ENCODE measurements around the gene SNRK.

SNRK gene

DNA sequence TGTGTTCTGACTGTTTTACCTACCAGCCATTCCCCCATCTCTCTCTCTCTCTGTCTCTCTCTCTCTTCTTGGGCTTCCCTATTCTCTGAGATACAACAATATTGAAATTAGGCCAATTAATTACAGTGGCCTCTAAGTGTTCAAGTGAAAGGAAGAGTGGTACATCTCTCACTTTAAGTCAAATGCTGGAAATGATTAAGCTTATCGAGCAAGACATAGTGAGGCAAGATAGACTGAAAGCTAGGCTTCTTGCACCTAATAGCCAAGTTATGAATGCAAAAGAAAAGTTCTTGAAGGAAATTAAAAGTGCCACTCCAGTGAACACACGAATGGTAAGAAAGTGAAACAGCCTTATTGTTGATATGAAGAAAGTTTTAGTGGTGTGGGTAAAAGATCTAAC, 21.3 kb downstream of the SNRK start:
- DNase-seq (ENCODE audit: low spot score) (no peak), FAIRE-seq (no peak)

DNA sequence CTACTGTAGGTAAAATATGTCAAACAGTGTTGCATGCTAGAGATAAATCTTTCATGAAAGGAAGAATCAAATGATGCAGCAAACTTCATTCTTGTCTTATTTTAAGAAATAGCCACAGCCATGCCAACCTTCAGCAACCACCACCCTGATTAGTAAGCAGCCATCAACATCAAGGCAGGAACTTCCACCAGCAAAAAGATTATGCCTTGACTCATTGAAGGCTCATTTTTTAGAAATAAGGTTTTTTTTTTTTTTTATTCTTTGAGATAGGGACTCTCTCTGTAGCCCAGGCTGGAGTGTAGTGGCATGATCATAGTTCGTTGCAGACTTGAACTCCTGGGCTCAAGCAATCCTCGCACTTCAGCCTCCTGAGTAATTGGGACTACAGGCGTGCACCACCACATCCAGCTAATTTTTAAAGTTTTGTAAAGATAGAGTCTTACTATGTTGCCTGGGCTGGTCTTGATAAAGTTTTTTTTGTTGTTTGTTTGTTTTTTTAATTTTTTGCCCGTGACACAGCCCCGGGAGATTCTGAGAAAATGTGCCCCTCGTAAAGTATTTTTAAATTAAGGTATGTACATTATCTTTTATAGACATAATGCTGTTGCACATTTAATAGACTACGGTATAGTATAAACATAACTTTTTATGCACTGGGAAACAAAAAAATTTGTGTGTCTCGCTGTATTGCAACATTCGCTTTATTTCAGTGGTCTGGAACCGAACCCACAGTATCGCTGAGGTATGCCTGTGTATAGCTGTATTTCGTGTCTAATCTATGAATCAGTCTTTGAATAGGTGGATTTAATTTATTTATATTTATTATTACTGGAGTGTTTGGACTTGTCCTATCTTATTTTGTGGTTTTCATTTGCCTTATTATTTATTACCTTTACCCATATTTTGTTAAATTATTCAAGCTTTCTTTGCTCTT, 23.3 kb downstream of the SNRK start:
- DNase-seq (ENCODE audit: low spot score), result no peak
- no peak for FAIRE-seq

DNA sequence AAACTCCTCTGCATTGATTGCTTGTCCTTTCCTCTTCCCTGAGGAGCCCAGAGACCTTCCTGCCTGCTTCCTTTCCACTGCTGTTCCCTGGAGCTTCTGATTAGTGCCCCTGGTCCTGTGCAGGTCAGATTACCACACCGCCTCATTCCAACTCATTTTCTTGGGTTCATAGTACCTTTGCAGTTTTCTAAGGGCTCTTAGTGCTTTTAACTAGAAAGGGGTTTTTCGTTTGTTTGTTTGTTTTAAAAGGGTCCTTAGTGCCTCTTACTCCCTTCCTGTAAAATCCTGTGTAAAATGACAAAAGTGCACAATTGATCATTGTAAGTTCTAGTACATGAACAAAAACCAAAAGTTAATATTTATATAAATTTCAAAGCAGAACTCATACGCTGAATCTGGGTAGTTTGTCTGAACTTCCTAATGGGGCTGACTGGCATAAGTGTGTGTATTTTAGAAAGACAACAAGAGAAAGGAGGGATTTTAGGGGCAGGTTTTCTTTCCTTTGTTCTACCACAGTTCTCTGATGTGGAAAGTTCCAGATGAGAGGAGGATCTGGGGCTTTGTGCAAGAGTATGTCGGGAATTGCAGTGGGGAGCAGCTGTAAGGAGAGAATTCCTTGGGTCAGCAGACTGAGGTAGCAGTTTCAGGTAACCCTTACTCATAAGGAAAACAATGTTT, 30.6 kb downstream of the SNRK start:
- FAIRE-seq (no peak), DNase-seq (ENCODE audit: low spot score) (no peak)

DNA sequence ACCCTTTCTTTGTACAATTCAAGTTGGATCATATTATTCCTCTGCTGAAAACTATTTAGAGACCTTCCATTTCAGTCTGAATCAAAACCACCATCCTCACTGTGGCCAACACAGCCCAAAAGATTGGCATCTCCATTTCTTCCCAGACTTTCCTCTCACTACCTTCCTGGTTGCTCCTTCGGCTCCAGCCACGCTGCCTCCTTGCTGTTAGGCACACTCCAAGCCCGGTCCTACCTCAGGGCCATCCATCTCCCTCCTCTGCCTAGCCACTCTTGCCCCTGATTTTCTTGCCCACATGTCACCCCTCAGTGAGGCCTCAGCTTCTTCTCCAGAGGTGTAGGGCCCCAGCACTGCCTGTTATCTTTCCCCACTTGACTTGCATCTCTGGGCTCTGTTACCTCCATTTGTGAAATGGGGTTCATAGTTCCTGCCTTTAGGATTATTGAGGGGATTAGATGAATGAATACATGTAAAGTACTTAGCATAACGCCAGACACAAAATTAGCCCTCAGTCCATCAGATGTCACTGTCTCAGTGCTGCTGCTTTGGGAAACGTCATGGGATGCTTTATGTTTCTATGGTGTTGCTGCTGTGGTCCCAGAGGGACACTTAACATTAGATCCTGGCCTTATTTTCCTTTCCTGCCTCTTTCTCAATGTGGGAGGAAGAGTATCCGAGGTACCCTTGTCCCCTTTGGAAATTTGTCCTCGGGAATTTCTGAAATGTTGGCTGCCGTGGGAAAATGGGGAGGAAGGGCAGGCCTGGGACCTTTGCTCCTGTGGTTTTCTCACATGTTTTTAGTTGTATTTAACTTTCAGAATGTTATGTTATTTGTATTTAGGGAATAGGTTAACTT, 31.3 kb downstream of the SNRK start:
- no peak for DNase-seq (ENCODE audit: low spot score)
- FAIRE-seq, result no peak

DNA sequence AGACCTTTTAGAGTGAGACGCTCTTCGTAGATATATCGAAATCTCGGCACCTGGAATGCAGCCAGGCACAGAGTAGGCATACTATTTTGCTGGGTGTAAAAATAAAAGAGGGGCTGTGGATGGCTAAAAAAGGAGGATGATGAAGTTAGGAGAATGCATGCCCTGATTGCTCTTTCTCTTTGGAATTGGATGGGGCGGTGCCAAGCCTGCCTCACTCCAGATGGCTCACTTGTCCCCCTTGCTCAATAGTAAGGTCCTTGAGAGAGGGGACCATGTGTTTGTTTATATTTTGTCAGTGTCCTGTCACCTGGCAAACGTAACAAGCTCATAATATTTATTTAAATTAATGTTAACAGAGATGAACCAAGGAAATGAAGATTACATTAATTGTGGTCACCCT, 33.0 kb downstream of the SNRK start:
- FAIRE-seq, result no peak
- no peak for DNase-seq (ENCODE audit: low spot score)

DNA sequence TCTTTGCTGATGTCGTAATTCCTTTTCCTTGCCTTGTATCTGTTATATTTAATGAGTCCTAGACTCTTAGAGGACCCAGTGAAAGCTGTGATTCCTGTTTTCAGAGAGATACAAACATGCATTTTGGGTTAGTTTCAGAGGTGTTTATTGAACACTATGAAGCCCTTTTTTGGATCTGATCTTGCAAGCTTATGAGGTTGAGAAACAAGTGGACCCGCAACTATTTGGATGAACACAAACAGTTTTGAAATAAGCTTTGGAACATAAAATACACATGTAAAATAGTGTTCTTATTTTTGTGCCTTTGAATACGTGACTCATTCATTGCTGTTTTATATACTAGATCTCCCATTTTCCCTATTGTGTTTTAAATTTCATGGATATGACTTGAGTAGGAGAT, 33.5 kb downstream of the SNRK start:
- no peak for FAIRE-seq
- no peak for DNase-seq (ENCODE audit: low spot score)

DNA sequence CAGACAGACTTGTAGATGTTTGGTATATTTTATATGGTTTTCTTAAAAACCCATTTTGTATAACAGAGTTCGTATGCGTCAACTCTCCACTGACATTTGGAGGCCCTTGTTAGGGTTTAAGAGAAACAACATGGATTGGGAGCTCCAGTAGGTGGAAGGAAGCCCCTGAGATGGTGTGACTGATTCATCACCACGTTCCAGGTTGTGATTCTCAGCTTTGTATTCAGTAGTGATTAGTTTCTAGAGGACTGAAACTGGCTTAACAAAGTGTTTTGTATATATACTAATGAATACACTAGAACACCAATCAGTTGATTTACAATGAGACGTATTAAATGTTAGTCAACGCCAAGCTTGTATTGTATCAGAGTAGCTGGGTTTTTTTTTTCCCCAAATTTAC, 33.9 kb downstream of the SNRK start:
- no peak for DNase-seq (ENCODE audit: low spot score)
- no peak for FAIRE-seq

DNA sequence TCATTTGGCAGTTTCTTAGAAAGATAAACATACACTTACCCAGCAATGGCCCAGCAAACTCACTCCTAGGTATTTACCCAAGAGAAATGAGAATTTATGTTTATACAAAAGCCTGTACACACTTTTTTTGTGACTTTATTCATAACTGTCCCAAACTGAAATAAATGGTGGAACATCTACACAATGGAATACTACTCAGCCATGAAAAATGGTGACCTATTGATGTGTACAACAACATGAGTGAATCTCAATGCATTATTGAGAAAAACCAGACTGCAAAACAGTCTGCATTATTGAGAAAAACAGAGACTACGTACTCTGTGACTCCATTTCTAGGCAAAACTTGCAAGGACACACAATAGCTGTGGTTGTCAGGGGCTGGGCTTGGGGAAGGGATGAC, 37.2 kb downstream of the SNRK start:
- DNase-seq (ENCODE audit: low spot score) (no peak), FAIRE-seq (no peak)

DNA sequence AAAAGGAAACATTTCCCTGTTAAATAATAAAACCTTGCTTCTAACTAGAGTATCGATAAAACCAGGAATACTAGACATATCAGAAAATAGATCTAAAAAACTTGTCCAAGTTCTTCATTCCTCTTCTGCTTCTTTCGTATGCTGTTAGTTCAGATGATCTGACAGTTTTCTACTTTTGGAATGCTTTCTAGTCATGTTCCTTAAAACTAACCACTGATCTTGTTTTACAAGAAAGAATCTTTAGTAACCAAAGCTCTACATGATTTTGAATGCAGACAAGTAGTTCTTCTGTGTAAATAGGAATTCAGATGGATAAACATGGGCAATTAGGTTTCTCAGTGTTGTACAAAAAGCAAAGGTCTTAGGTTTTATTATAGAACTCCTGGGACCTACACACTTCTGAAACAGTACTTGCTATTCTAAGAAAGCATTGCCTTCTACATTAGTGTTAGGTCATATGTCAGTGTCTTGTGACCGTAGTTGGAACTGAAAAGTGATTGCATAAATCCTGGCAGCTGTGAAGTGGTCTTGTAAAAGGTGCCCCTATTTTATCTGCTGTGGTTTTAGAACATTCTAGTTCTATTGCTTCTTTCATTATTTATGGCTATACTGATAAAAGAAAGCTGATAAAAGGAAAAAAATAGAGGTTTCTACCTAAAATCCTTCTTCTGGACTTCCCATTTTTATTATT, 40.7 kb downstream of the SNRK start:
- FAIRE-seq (no peak), DNase-seq (ENCODE audit: low spot score) (no peak)

DNA sequence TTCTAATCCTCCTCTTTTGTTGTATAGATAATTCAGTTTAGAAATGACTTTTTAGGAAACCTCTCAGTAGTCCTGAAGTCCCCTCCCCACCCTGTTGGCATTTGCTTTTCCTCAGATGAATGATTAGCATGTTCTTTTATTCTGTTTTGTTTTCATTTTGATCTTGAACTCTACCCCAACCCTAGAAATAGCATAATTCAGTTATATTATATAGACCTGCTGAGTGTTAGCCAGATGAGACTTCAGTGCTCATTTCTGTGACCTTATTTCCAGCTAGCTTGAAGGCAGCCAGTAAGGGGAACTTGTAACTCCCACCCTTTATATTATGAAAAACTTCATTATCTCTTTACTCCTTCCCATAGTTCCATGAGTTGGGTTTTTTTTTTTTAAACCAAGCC, 41.2 kb downstream of the SNRK start:
- no peak for FAIRE-seq
- DNase-seq (ENCODE audit: low spot score), result no peak

DNA sequence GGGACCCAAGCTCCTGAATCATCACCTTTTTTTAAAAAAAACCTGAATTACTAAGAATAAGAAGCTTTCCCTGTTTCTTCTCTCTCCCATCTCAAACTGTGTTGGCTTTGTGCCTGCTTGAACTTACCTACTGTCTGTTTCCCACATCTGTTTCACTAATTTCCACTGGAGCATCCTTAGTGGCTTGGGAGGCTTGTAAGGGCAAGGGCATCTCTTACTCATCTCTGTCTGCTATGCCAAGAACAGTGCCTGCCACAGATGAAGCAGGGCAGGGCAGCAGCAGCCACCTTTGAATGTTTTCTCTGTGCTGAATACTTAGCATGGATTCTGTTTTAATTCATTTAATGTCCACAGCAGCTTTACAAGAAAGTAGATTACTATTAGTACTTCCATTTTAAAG, 42.3 kb downstream of the SNRK start:
- no peak for FAIRE-seq
- no peak for DNase-seq (ENCODE audit: low spot score)

DNA sequence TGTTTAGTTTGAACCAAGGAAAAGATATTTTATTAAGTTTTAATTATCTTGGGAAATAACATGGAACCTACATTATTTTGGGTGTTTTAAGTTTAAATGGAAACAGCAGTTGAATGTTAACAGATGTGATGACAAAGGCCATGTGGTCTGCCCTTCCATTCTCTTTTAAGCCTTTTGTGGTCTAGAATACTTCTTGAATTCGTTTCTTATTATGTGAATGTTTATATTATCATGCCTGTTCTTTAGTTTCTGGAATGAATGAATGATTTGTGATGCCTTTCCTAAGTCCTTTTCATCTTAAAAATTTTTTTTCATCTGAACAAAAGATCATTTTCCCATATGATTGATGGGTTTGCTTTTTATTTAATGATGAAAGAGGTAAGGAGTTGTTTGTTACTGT, 44.6 kb downstream of the SNRK start:
- no peak for DNase-seq (ENCODE audit: low spot score)
- FAIRE-seq, result no peak

DNA sequence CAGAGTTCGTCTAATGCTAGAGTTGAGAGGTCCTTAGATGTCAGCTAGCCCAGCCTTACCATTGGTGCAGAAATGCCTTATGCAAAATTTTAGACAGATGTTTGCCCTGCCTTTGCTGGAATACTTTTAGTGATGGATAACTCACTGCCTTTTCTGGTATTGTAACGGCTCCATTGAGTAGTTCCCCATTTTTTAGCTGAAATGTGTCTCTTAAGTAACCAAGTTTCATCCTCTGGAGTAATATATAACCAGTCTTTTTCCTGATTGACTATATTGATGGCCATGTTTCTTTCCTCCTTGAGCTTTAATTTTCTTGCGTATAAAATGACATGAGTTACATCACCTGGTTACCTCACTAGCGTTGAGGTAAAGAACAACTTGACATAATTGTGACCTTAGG, 45.0 kb downstream of the SNRK start:
- FAIRE-seq (no peak), DNase-seq (ENCODE audit: low spot score) (no peak)

DNA sequence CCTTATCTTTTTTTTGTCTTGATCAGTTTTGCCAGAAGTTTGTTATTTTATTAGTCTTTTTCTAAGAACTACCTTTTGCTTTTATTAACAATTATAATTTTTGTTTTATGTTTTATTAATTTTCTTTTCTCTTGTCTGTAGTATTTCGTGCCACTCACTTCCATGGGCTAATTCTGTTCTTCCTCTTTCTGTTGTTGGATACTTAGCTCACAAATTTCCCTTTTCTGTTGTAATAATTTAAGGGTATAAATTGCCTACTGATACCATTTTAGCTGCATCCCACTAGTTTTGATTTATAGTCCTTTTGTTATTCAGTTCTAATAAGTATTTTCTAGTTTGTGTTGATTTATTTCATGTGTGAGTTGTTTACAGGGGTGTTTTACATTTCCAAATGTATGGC, 48.6 kb downstream of the SNRK start:
- no peak for FAIRE-seq
- no peak for DNase-seq (ENCODE audit: low spot score)

DNA sequence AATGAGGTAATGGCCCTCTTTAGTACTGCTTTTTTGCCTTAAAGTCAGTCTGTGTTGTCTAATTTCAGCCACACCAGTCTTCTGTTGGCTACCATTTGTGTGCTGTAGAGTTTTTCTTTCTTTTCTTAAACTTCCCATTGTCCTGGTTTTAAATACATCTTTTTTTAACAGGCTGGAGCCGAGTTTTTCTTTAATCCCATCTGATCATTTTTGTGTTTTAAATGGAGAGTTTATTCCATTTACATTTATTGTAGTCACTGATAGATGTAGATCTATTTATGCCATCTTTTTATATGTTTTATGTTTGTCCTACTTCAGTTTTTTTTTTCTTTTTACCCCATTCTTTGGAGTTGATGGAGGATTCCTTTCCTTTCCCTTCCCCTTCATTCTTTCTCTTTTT, 49.5 kb downstream of the SNRK start:
- DNase-seq (ENCODE audit: low spot score) (no peak), FAIRE-seq (no peak)

DNA sequence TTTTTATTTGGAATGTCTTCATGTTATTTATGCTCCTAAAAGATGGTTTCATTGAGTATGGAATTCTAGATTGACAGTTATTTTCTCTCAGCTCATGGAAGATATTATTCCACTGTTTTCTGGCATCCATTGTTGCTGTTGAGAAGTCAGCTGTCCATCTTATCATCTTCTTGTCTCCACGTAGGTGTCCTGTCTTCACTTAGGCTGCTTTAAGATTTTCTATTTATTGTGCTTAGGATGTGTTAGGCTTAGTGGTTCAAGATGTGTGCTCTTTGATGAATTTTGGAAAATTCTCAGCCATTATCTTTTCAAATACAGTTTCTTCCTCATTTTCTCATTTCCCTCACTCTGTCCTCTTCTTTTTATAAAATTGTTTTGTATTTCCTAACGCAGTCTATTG, 52.0 kb downstream of the SNRK start:
- peak; percentile 8 for DNase-seq (ENCODE audit: low spot score)
- FAIRE-seq, result no peak

DNA sequence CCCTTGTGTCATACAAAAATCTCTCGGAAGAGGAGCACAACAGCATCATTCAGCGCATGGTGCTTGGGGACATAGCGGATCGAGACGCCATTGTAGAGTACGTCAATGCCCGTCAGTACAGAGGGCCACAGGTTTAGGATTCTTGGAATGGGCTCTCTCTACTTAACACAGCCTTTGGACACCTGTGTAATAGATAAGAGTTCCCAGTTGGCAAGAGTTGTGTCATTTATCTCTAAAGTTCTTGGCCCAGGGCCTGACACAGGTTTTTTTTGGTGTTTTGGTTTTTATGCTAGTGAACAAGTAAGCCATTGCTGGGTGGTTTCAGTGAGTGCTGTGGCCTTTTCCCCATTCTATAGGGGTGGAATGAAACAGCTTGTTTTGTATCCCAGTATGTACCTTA, 54.1 kb downstream of the SNRK start:
- FAIRE-seq, result no peak
- no peak for DNase-seq (ENCODE audit: low spot score)

DNA sequence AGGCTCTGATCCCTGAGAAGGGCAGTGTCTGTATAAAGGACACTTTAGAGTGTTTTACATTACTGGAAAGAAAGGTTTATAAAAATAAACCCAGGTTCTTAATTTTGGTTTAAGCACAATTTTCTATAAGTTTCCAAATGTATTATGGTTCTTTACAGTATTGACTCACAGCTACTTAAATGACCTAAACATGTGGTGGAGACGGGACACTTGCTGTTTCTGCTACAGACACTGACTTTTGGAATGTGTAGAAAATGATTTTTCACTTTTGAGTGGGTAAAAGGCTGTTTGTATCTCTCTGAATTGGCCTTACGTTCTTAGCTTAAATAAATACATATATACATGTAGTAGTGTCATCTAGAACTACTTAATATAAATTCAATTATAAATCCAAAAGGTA, 55.4 kb downstream of the SNRK start:
- DNase-seq (ENCODE audit: low spot score) (no peak), FAIRE-seq (no peak)

DNA sequence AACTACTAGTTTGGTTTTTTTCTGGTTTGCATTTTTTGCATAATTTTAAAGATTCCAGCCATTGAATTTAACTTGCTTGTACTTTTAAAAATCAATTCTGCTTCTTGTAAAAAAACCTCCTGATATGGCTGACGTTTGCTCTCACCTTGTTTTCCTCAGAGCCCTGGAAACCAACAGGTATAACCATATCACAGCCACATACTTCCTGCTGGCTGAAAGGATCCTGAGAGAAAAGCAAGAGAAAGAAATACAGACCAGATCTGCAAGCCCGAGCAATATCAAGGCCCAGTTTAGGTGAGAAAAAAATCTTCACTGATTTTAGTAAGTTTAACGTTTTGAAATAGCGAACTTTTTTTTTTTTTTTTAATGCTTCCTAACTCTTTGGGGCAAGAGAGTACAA, 56.8 kb downstream of the SNRK start:
- DNase-seq (ENCODE audit: low spot score), result no peak
- FAIRE-seq, result no peak

DNA sequence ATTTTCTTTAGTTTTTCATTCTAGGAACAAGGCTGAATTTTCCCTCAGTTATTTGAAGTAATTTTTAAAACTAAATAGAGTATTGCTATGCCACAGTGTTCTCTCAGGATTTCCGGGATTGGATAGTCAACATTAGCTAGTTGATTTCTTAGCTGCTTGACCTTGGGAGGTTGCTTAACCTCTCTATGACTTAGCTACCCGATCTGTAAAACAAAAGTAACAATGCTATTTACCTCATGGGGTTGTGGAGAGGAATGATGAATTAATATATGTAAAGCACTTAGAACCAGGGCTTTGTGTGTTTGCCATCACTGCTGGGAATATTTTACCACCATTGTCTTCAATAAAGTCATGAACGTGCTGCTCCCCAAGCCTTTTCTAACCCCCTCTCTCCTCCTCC, 57.5 kb downstream of the SNRK start:
- no peak for FAIRE-seq

DNA sequence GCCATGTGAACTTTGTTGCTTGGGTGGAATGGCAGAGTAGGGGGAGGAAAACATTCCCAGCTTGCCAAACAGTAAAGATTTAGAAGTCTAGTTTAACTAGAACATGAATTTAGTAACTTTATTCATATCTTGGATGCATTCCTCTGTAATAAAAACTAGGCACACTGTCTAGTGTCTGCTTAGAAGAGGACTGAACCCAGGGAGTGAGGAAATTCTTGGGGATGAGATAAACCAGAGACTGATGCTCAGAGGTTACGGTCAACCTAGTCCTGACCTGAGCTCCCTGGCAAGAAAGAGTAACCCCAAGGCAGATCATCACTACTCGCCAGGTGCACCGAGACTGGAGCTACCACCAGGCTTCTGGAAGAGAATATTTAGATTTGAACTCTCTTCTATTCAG, 58.2 kb downstream of the SNRK start:
- FAIRE-seq, result no peak
- DNase-seq (ENCODE audit: low spot score), result no peak

More for the DNA sequence above, 57.5 kb downstream of the SNRK start:
- DNase-seq (ENCODE audit: low spot score), result no peak

All from RCC 7860 (cell line).